OCI-LY7 (cell line): ENCODE measurements around the gene SPATS2L. TPM values are rescaled to one million over a fixed set of nuclear protein-coding genes. Genes with fewer than 3 reads are reported as not detected.

Experiments
- BruUV-seq: library from RNA; stranded (reverse); fragments of 400-500 nt; replicated peaks from 2 replicates; lab custom pipeline; 2021; lab: Mats Ljungman, UMichigan
- CTCF ChIA-PET: fragments of 300-600 bp; sonication (Branson Sonifier 250); formaldehyde crosslinking; loops from one replicate; lab custom pipeline; 2022; ENCODE audit warnings: antibody characterized with exemption; ENCODE audit not compliant: unreplicated experiment; lab: Charles Lee
- POLR2A ChIA-PET: fragments of 300-600 bp; sonication (Branson Sonifier 250); formaldehyde crosslinking; loops from one replicate; lab custom pipeline; 2022; ENCODE audit warnings: antibody characterized with exemption; lab: Charles Lee
- DNase-seq: peaks from one replicate; pipeline ENCODE4 v3.0.0-alpha.2; 2015; ENCODE audit warnings: low spot score
- H2AFZ ChIP-seq: fragments of 200-600 bp; sonication (generic), shearing (Covaris generic); 2 replicates; pipeline ENCODE4 v1.6.1; 2014; ENCODE audit warnings: mild to moderate bottlenecking, antibody characterized with exemption, low read length, moderate library complexity
- H3K27ac ChIP-seq: fragments of 200-600 bp; sonication (generic); 2 replicates; pipeline ENCODE4 v1.5.1; 2014; ENCODE audit warnings: mixed run types, low read depth, mild to moderate bottlenecking, moderate library complexity, low read length, inconsistent platforms; ENCODE audit not compliant: poor library complexity, severe bottlenecking
- H3K36me3 ChIP-seq: fragments of 200-600 bp; sonication (generic); 2 replicates; pipeline ENCODE4 v1.6.1; 2014; ENCODE audit warnings: mild to moderate bottlenecking, antibody characterized with exemption, low read length, moderate library complexity, mixed read lengths; ENCODE audit not compliant: insufficient read depth
- H3K4me1 ChIP-seq: fragments of 200-600 bp; sonication (generic); 2 replicates; pipeline ENCODE4 v1.5.1; 2014; ENCODE audit warnings: mild to moderate bottlenecking, low read length; ENCODE audit not compliant: insufficient read depth, poor library complexity, severe bottlenecking
- H3K4me2 ChIP-seq: fragments of 200-600 bp; sonication (generic); 2 replicates; pipeline ENCODE4 v1.6.1; 2014; ENCODE audit warnings: mild to moderate bottlenecking, low read length
- H3K4me3 ChIP-seq: fragments of 200-600 bp; sonication (generic); 2 replicates; pipeline ENCODE4 v1.5.1; 2014; ENCODE audit warnings: mild to moderate bottlenecking, low read depth, low read length; ENCODE audit not compliant: poor library complexity, severe bottlenecking
- H3K79me2 ChIP-seq: fragments of 200-600 bp; sonication (generic); 2 replicates; pipeline ENCODE4 v1.6.1; 2016; ENCODE audit warnings: low read depth, mild to moderate bottlenecking, low read length, moderate library complexity, mixed read lengths; ENCODE audit not compliant: insufficient read depth
- H3K9me2 ChIP-seq: fragments of 200-600 bp; sonication (generic); 2 replicates; pipeline ENCODE4 v1.6.1; 2016; ENCODE audit warnings: mild to moderate bottlenecking, low read length, mixed read lengths; ENCODE audit not compliant: insufficient read depth
- H3K9me3 ChIP-seq: fragments of 200-600 bp; sonication (generic); 2 replicates; pipeline ENCODE4 v1.6.1; 2014; ENCODE audit warnings: mild to moderate bottlenecking, mixed run types, low read length, mixed read lengths
- H4K20me1 ChIP-seq: fragments of 200-600 bp; sonication (generic); 2 replicates; pipeline ENCODE4 v1.6.1; 2014; ENCODE audit warnings: mild to moderate bottlenecking, antibody characterized with exemption, low read length, moderate library complexity, mixed read lengths; ENCODE audit not compliant: insufficient read depth
- EZH2phosphoT487 ChIP-seq: fragments of 200-600 bp; sonication (generic); IDR thresholded peaks from 2 replicates; pipeline ENCODE4 v1.6.1; 2018; ENCODE audit warnings: low read depth, borderline replicate concordance, mild to moderate bottlenecking, mixed run types, antibody characterized with exemption, low read length, moderate library complexity, mixed read lengths
- intact Hi-C: fragments of 100-400 bp; cut with micrococcal nuclease; formaldehyde crosslinking; loops from one replicate; pipeline ENCODE4 v1.10.0; 2022; ENCODE audit not compliant: unreplicated experiment
- total RNA-seq, 2 experiments: library from RNA; depleted of rRNA in 1 of 2; stranded (reverse); fragments of >200 nt in 1 of 2; shearing (Covaris generic) in 1 of 2; gene quantifications; 2 replicates each; pipeline ENCODE4 v1.2.3, GENCODE V29; 2014 to 2022
- TF ChIP-seq, protein P1 (sequence below): fragments of 200-600 bp; sonication (generic); conservative IDR thresholded peaks from 2 replicates; pipeline ENCODE4 v1.5.1; 2014; ENCODE audit warnings: mild to moderate bottlenecking, antibody characterized with exemption, low read length, moderate library complexity, mixed read lengths

Gene SPATS2L
- total RNA-seq, 2 experiments from 2014 or later, result 3.1 to 5.2 TPM

GRCh38 chr2:200515155-200515554 lies 208.7 kb downstream of the SPATS2L start:
- peak overlapping the region; percentile 76 for H2AFZ ChIP-seq
- peak; percentile 30 for DNase-seq
- H4K20me1 ChIP-seq, result no peaks in the 10 kb centered on the region
- peaks cover 9% of the 10 kb centered on the region; the same call in 1 of the 2 replicates for H3K9me3 ChIP-seq
- intact Hi-C loops, result loop anchor here (10.0 kb wide), 1 partner anchor 370 kb away; the partner anchor contains the start of genes NIF3L1 and PPIL3
- BruUV-seq, result no TSS peak
- H3K4me3 ChIP-seq, result peak overlapping the region; percentile 7
- no peaks in the 10 kb centered on the region for H3K36me3 ChIP-seq
- no peaks in the 10 kb centered on the region for H3K9me2 ChIP-seq
- H3K79me2 ChIP-seq, result no peaks in the 10 kb centered on the region
- no peak overlapping the region for H3K27ac ChIP-seq
- H3K4me2 ChIP-seq, result peak overlapping the region; percentile 54
- ChIA-PET POLR2A (interaction anchor here (0.7 to 9.9 kb wide), 3 partner anchors 9 to 21 kb away, joined by 3 to 98 read pairs (median 3); partner anchors contain the start of gene SGO2), CTCF (interaction anchor here (0.6 kb wide), 1 partner anchor 32 kb away, joined by 3 read pairs; no protein-coding TSS in a partner anchor)
- TF ChIP-seq, protein P1, sequence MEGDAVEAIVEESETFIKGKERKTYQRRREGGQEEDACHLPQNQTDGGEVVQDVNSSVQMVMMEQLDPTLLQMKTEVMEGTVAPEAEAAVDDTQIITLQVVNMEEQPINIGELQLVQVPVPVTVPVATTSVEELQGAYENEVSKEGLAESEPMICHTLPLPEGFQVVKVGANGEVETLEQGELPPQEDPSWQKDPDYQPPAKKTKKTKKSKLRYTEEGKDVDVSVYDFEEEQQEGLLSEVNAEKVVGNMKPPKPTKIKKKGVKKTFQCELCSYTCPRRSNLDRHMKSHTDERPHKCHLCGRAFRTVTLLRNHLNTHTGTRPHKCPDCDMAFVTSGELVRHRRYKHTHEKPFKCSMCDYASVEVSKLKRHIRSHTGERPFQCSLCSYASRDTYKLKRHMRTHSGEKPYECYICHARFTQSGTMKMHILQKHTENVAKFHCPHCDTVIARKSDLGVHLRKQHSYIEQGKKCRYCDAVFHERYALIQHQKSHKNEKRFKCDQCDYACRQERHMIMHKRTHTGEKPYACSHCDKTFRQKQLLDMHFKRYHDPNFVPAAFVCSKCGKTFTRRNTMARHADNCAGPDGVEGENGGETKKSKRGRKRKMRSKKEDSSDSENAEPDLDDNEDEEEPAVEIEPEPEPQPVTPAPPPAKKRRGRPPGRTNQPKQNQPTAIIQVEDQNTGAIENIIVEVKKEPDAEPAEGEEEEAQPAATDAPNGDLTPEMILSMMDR, result no peak
- peaks cover 22% of the 10 kb centered on the region for H3K4me1 ChIP-seq

DNA sequence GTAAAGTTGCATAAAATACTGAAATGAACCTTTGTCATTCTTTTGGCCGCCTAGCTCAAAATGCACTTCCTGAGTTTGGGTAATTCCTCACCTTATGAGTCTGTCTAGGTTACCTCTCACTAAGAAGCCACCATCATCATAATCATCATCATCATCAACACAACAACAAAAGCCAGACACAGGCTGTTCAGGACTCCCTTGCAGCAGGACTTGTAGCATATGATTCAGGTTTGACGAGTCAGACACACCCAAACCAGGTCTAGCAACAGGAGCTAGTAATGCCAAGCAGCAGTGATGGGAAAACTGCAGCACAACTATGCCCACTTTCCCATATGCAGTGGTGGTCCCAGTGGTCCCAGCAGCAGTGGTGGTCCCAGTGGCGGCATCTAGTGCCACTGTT lies 216.7 kb downstream of the SPATS2L start:
- peaks cover 20% of the 10 kb centered on the region for H3K4me1 ChIP-seq
- DNase-seq, result no peak
- peaks cover 9% of the 10 kb centered on the region; the same call in 1 of the 2 replicates for H3K9me3 ChIP-seq
- no peak overlapping the region for H3K27ac ChIP-seq
- CTCF ChIA-PET, result interaction anchor here (0.8 to 1.5 kb wide), 2 partner anchors 11 to 14 kb away, joined by 3 read pairs; partner anchors contain the start of gene KCTD18
- H3K4me3 ChIP-seq, result no peak overlapping the region
- no peaks in the 10 kb centered on the region for H3K36me3 ChIP-seq
- no peaks in the 10 kb centered on the region for H4K20me1 ChIP-seq
- H3K79me2 ChIP-seq, result peaks cover 18% of the 10 kb centered on the region
- H3K9me2 ChIP-seq, result no peaks in the 10 kb centered on the region; the same call in 1 of the 2 replicates
- intact Hi-C loops, result no loop called here
- POLR2A ChIA-PET, result interaction anchor here (1.0 to 9.4 kb wide), 3 partner anchors 9 to 92 kb away, joined by 3 to 98 read pairs (median 7); partner anchors contain the start of gene KCTD18
- no peak overlapping the region for H3K4me2 ChIP-seq
- H2AFZ ChIP-seq, result 0 out of 2 replicates have a peak overlapping the region, but pooled peaks have one; percentile 16
- BruUV-seq, result no TSS peak
- TF ChIP-seq, protein P1, result no peak
- no peak for TF ChIP-seq EZH2phosphoT487

DNA sequence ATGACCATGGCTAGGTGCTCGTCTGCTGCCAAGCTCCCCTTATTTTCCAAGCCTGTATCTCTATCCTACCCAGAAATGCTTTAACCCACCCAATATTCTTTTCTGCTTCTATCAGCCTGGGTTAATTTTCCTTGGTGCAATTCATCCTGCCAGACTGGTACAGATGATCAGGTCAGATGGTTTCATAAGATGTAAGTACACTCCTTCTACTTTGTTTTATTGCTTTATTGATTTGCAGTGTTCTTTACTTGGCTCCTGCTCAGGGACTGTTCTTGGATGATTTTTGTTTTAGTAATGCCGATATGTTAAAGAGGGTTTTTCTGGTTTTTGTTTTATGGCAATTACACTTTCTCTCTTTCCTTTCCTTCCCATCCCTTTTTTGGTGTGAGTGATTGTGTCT lies 217.1 kb downstream of the SPATS2L start:
- Histone ChIP-seq H3K9me2 (no peaks in the 10 kb centered on the region; the same call in 1 of the 2 replicates), H3K4me1 (peaks cover 25% of the 10 kb centered on the region), H4K20me1 (no peaks in the 10 kb centered on the region), H3K4me3 (no peak overlapping the region), H3K36me3 (no peaks in the 10 kb centered on the region), H2AFZ (0 out of 2 replicates have a peak overlapping the region, but pooled peaks have one; percentile 16), H3K27ac (no peak overlapping the region), H3K79me2 (peaks cover 23% of the 10 kb centered on the region), H3K9me3 (peaks cover 9% of the 10 kb centered on the region; the same call in 1 of the 2 replicates), H3K4me2 (no peak overlapping the region)
- ChIA-PET CTCF (interaction anchor here (0.8 to 1.5 kb wide), 2 partner anchors 12 to 14 kb away, joined by 3 read pairs; partner anchors contain the start of gene KCTD18), POLR2A (interaction anchor here (0.6 to 9.4 kb wide), 5 partner anchors 10 to 549 kb away, joined by 3 to 98 read pairs (median 3); partner anchors contain the start of gene KCTD18)
- DNase-seq, result no peak
- no TSS peak for BruUV-seq
- TF ChIP-seq, protein P1, result no peak
- TF ChIP-seq EZH2phosphoT487, result no peak
- intact Hi-C loops, result no loop called here
